Measurements from ENCODE around the gene GPR37L1. TPM values are rescaled to one million over a fixed set of nuclear protein-coding genes. Genes with fewer than 3 reads are reported as not detected.

GPR37L1 gene, protein sequence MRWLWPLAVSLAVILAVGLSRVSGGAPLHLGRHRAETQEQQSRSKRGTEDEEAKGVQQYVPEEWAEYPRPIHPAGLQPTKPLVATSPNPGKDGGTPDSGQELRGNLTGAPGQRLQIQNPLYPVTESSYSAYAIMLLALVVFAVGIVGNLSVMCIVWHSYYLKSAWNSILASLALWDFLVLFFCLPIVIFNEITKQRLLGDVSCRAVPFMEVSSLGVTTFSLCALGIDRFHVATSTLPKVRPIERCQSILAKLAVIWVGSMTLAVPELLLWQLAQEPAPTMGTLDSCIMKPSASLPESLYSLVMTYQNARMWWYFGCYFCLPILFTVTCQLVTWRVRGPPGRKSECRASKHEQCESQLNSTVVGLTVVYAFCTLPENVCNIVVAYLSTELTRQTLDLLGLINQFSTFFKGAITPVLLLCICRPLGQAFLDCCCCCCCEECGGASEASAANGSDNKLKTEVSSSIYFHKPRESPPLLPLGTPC
- not detected in 2 replicates for polyA plus RNA-seq (2011; rRNA removed)
- polyA minus RNA-seq (2011; rRNA and poly(A)+ RNA removed) = not detected in 2 replicates

DNA sequence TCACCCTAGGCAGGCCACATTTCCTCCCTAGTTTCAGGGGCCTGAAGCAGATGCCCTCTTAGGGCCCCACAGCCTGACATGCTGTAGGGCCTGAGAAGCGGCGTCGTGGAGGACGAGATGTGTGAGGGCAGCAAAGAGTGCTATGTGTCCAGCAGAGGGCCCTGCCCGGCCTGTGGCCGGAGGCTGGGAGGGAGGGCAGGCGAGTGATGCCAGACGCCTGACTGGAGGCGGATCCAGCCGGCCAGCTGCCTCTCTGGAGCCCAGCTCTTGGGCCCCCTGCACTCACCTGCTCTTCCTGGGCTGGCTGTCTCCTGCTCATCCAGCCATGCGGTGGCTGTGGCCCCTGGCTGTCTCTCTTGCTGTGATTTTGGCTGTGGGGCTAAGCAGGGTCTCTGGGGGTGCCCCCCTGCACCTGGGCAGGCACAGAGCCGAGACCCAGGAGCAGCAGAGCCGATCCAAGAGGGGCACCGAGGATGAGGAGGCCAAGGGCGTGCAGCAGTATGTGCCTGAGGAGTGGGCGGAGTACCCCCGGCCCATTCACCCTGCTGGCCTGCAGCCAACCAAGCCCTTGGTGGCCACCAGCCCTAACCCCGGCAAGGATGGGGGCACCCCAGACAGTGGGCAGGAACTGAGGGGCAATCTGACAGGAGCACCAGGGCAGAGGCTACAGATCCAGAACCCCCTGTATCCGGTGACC lies at the start of gene GPR37L1:
GPR37L1 (plus strand) TSS at position 279 of the 697 bp plus-strand sequence; CDS start at position 326, 47 bp downstream.
- TF ChIP-seq CTCF (IDR thresholded peaks at IDR 0.05; ENCODE audit: low read depth, low read length) = peak; percentile 57
- Histone ChIP-seq H3K4me3 (ENCODE audit: low read depth, low read length) (no peak within 1 kb of the TSS), H3K27me3 (ENCODE audit: control insufficient read depth, insufficient read depth, low read length) (peaks cover 26% of the 10 kb centered on the region), H3K27ac (ENCODE audit: low read depth, low read length) (no peak within 1 kb of the TSS), H3K9me3 (ENCODE audit: control insufficient read depth, insufficient read depth, low read length) (no peaks in the 10 kb centered on the region; the same call in 1 of the 2 replicates)
- POLR2A ChIA-PET = no interaction called here
- CTCF ChIA-PET = interaction anchor here (0.6 to 8.2 kb wide), 5 partner anchors 10 to 123 kb away, joined by 3 to 163 read pairs (median 43); partner anchors contain the start of gene ELF3
- no peak for DNase-seq (ENCODE audit: low read depth, low spot score)

GRCh38 chr1:202073206-202073605 lies 49.5 kb upstream of the GPR37L1 start:
- TF ChIP-seq CTCF (IDR thresholded peaks at IDR 0.05; ENCODE audit: low read depth, low read length) = no peak
- ChIA-PET POLR2A (interaction anchor here (0.6 to 0.7 kb wide), 2 partner anchors 32 to 45 kb away, joined by 3 to 4 read pairs; no protein-coding TSS in a partner anchor), CTCF (no interaction called here)

GRCh38 chr1:202074985-202075384 lies 47.7 kb upstream of the GPR37L1 start:
- Histone ChIP-seq H3K27me3 (ENCODE audit: control insufficient read depth, insufficient read depth, low read length) (no peaks in the 10 kb centered on the region), H3K9me3 (ENCODE audit: control insufficient read depth, insufficient read depth, low read length) (no peaks in the 10 kb centered on the region), H3K27ac (ENCODE audit: low read depth, low read length) (no peak overlapping the region), H3K4me3 (ENCODE audit: low read depth, low read length) (no peak overlapping the region)
- DNase-seq (ENCODE audit: low read depth, low spot score) = no peak
- no peak for TF ChIP-seq CTCF (IDR thresholded peaks at IDR 0.05; ENCODE audit: low read depth, low read length)
- ChIA-PET POLR2A (interaction anchor here (0.6 kb wide), 1 partner anchor 635 kb away, joined by 5 read pairs; no protein-coding TSS in a partner anchor), CTCF (interaction anchor here (0.6 kb wide), 1 partner anchor 66 kb away, joined by 3 read pairs; no protein-coding TSS in a partner anchor)

More at GRCh38 chr1:202073206-202073605, 49.5 kb upstream of the GPR37L1 start:
- Histone ChIP-seq H3K27ac (ENCODE audit: low read depth, low read length) (no peak overlapping the region), H3K9me3 (ENCODE audit: control insufficient read depth, insufficient read depth, low read length) (no peaks in the 10 kb centered on the region), H3K27me3 (ENCODE audit: control insufficient read depth, insufficient read depth, low read length) (no peaks in the 10 kb centered on the region), H3K4me3 (ENCODE audit: low read depth, low read length) (no peak overlapping the region)
- no peak for DNase-seq (ENCODE audit: low read depth, low spot score)

GRCh38 chr1:202075389-202075788 lies 47.3 kb upstream of the GPR37L1 start:
- Histone ChIP-seq H3K27ac (ENCODE audit: low read depth, low read length) (no peak overlapping the region), H3K27me3 (ENCODE audit: control insufficient read depth, insufficient read depth, low read length) (no peaks in the 10 kb centered on the region), H3K4me3 (ENCODE audit: low read depth, low read length) (no peak overlapping the region), H3K9me3 (ENCODE audit: control insufficient read depth, insufficient read depth, low read length) (no peaks in the 10 kb centered on the region)
- DNase-seq (ENCODE audit: low read depth, low spot score) = no peak
- no peak for TF ChIP-seq CTCF (IDR thresholded peaks at IDR 0.05; ENCODE audit: low read depth, low read length)
- ChIA-PET POLR2A (interaction anchor here (0.6 kb wide), 1 partner anchor 636 kb away, joined by 5 read pairs; no protein-coding TSS in a partner anchor), CTCF (no interaction called here)

Measured in AG04450 (cell line).